ENCODE results near the gene FNIP2.

Gene FNIP2

GRCh38 chr4:158809611-158810486 lies 41.0 kb downstream of the FNIP2 start:
- Mint-ChIP-seq H3K27me3 (no peaks in the 10 kb centered on the region), H3K36me3 (ENCODE audit: low read depth) (peaks cover 28% of the 10 kb centered on the region), H3K27ac (peak overlapping the region; percentile 97), H3K4me3 (peak overlapping the region; percentile 63), H3K9me3 (no peaks in the 10 kb centered on the region), H3K4me1 (ENCODE audit: low read depth) (peaks cover 79% of the 10 kb centered on the region)
- intact Hi-C loops (cut with micrococcal nuclease), result loop anchor here (1.0 to 2.0 kb wide), 3 partner anchors 8 to 87 kb away; partner anchors contain the start of gene PPID

GRCh38 chr4:158810487-158811215 lies 41.8 kb downstream of the FNIP2 start:
- no peaks in the 10 kb centered on the region for H3K27me3 Mint-ChIP-seq
- intact Hi-C loops (cut with micrococcal nuclease), result loop anchor here (1.0 to 2.0 kb wide), 3 partner anchors 8 to 88 kb away; partner anchors contain the start of gene PPID
- H3K27ac Mint-ChIP-seq, result peak overlapping the region; percentile 97
- no peaks in the 10 kb centered on the region for H3K9me3 Mint-ChIP-seq
- H3K4me1 Mint-ChIP-seq (ENCODE audit: low read depth), result peaks cover 82% of the 10 kb centered on the region
- peak overlapping the region; percentile 63 for H3K4me3 Mint-ChIP-seq
- peaks cover 36% of the 10 kb centered on the region for H3K36me3 Mint-ChIP-seq (ENCODE audit: low read depth)

- Mint-ChIP-seq H3K4me3 (no peak overlapping the region), H3K4me1 (ENCODE audit: low read depth) (peaks cover 77% of the 10 kb centered on the region), H3K9me3 (no peaks in the 10 kb centered on the region), H3K36me3 (ENCODE audit: low read depth) (peaks cover 33% of the 10 kb centered on the region), H3K27me3 (no peaks in the 10 kb centered on the region), H3K27ac (peak overlapping the region; percentile 97)
- intact Hi-C loops (cut with micrococcal nuclease), result loop anchor here (2.0 kb wide), 2 partner anchors 44 to 88 kb away; partner anchors contain the start of gene PPID
These were observed 42.4 kb downstream of the FNIP2 start for GRCh38 chr4:158811216-158811540.

GRCh38 chr4:158811704-158812103 lies 42.9 kb downstream of the FNIP2 start:
- Mint-ChIP-seq H3K36me3 (ENCODE audit: low read depth) (peaks cover 31% of the 10 kb centered on the region), H3K9me3 (no peaks in the 10 kb centered on the region), H3K4me3 (peak overlapping the region; percentile 28), H3K27ac (peak overlapping the region; percentile 97), H3K27me3 (no peaks in the 10 kb centered on the region), H3K4me1 (ENCODE audit: low read depth) (peaks cover 77% of the 10 kb centered on the region)
- intact Hi-C loops (cut with micrococcal nuclease), result loop anchor here (2.0 kb wide), 2 partner anchors 45 to 89 kb away; partner anchors contain the start of gene PPID

- Mint-ChIP-seq H3K4me1 (ENCODE audit: low read depth) (peaks cover 80% of the 10 kb centered on the region), H3K27me3 (no peaks in the 10 kb centered on the region), H3K27ac (peak overlapping the region; percentile 97), H3K36me3 (ENCODE audit: low read depth) (peaks cover 31% of the 10 kb centered on the region), H3K4me3 (peak overlapping the region; percentile 33), H3K9me3 (no peaks in the 10 kb centered on the region)
- intact Hi-C loops (cut with micrococcal nuclease), result no loop called here
These were observed 43.3 kb downstream of the FNIP2 start for GRCh38 chr4:158812133-158812532.

- Mint-ChIP-seq H3K27ac (peak overlapping the region; percentile 97), H3K4me3 (no peak overlapping the region), H3K36me3 (ENCODE audit: low read depth) (peaks cover 31% of the 10 kb centered on the region), H3K4me1 (ENCODE audit: low read depth) (peaks cover 82% of the 10 kb centered on the region), H3K9me3 (no peaks in the 10 kb centered on the region), H3K27me3 (no peaks in the 10 kb centered on the region)
- intact Hi-C loops (cut with micrococcal nuclease), result no loop called here
These were observed 43.7 kb downstream of the FNIP2 start for GRCh38 chr4:158812543-158812942.

- intact Hi-C loops (cut with micrococcal nuclease), result no loop called here
- no peak overlapping the region for H3K4me3 Mint-ChIP-seq
- no peaks in the 10 kb centered on the region for H3K9me3 Mint-ChIP-seq
- H3K4me1 Mint-ChIP-seq (ENCODE audit: low read depth), result peaks cover 82% of the 10 kb centered on the region
- H3K27ac Mint-ChIP-seq, result no peak overlapping the region
- no peaks in the 10 kb centered on the region for H3K27me3 Mint-ChIP-seq
- peaks cover 31% of the 10 kb centered on the region for H3K36me3 Mint-ChIP-seq (ENCODE audit: low read depth)
These were observed 44.3 kb downstream of the FNIP2 start for GRCh38 chr4:158813113-158813512.

GRCh38 chr4:158814207-158814606 lies 45.4 kb downstream of the FNIP2 start:
- Mint-ChIP-seq H3K27me3 (no peaks in the 10 kb centered on the region), H3K4me3 (no peak overlapping the region), H3K36me3 (ENCODE audit: low read depth) (peaks cover 24% of the 10 kb centered on the region), H3K27ac (no peak overlapping the region), H3K4me1 (ENCODE audit: low read depth) (peaks cover 81% of the 10 kb centered on the region), H3K9me3 (no peaks in the 10 kb centered on the region)
- intact Hi-C loops (cut with micrococcal nuclease), result no loop called here

GRCh38 chr4:158814636-158815330 lies 46.0 kb downstream of the FNIP2 start:
- H3K9me3 Mint-ChIP-seq, result no peaks in the 10 kb centered on the region
- peaks cover 84% of the 10 kb centered on the region for H3K4me1 Mint-ChIP-seq (ENCODE audit: low read depth)
- H3K4me3 Mint-ChIP-seq, result no peak overlapping the region
- peaks cover 24% of the 10 kb centered on the region for H3K36me3 Mint-ChIP-seq (ENCODE audit: low read depth)
- peak overlapping the region; percentile 22 for H3K27ac Mint-ChIP-seq
- no peaks in the 10 kb centered on the region for H3K27me3 Mint-ChIP-seq
- intact Hi-C loops (cut with micrococcal nuclease), result no loop called here

- no peaks in the 10 kb centered on the region for H3K9me3 Mint-ChIP-seq
- H3K4me3 Mint-ChIP-seq, result no peak overlapping the region
- no peaks in the 10 kb centered on the region for H3K27me3 Mint-ChIP-seq
- intact Hi-C loops (cut with micrococcal nuclease), result no loop called here
- H3K36me3 Mint-ChIP-seq (ENCODE audit: low read depth), result peaks cover 30% of the 10 kb centered on the region
- H3K27ac Mint-ChIP-seq, result peak overlapping the region; percentile 76
- H3K4me1 Mint-ChIP-seq (ENCODE audit: low read depth), result peaks cover 88% of the 10 kb centered on the region
These were observed 48.1 kb downstream of the FNIP2 start for GRCh38 chr4:158816955-158817354.

- peaks cover 35% of the 10 kb centered on the region for H3K36me3 Mint-ChIP-seq (ENCODE audit: low read depth)
- H3K4me3 Mint-ChIP-seq, result no peak overlapping the region
- peak overlapping the region; percentile 76 for H3K27ac Mint-ChIP-seq
- intact Hi-C loops (cut with micrococcal nuclease), result loop anchor here (1.0 kb wide), 1 partner anchor 7 kb away; no protein-coding TSS in a partner anchor
- H3K27me3 Mint-ChIP-seq, result no peaks in the 10 kb centered on the region
- H3K4me1 Mint-ChIP-seq (ENCODE audit: low read depth), result peaks cover 87% of the 10 kb centered on the region
- H3K9me3 Mint-ChIP-seq, result no peaks in the 10 kb centered on the region
These were observed 48.9 kb downstream of the FNIP2 start for GRCh38 chr4:158817562-158818296.

- Mint-ChIP-seq H3K4me3 (no peak overlapping the region), H3K4me1 (ENCODE audit: low read depth) (peaks cover 83% of the 10 kb centered on the region), H3K27me3 (no peaks in the 10 kb centered on the region), H3K36me3 (ENCODE audit: low read depth) (peaks cover 31% of the 10 kb centered on the region), H3K9me3 (no peaks in the 10 kb centered on the region), H3K27ac (peak overlapping the region; percentile 76)
- intact Hi-C loops (cut with micrococcal nuclease), result loop anchor here (1.0 kb wide), 1 partner anchor 8 kb away; no protein-coding TSS in a partner anchor
These were observed 49.8 kb downstream of the FNIP2 start for GRCh38 chr4:158818560-158819140.

All from dendritic cell treated with granulocyte-macrophage colony-stimulating factor and Interleukin-4, amounts not matched to agents 40 ng/mL and 50 ng/mL, for 4 days (primary cell).